HG03045 (cell line): ENCODE measurements around the gene SOX18.
"Not testable (repeated sequence)": the region's sequence is repeated elsewhere in the genome, so short reads cannot be mapped to it uniquely, and the experiment has no call there.

Experiments used
- ATAC-seq: cut with Tn5 transposase; IDR thresholded peaks from one replicate; pipeline ENCODE4 v1.9.1; 2021; ENCODE audit warnings: mild to moderate bottlenecking, moderate library complexity; ENCODE audit not compliant: unreplicated experiment

SOX18 gene

GRCh38 chr20:64049060-64049877, at the start of gene SOX18:
Gene SOX18, minus strand, starts transcription at chr20:64049639. Its CDS starts 123 bp downstream, at chr20:64049516.
- ATAC-seq = no peak

- ATAC-seq = no peak
Measured at GRCh38 chr20:64098471-64099013, 49.1 kb upstream of the SOX18 start.

GRCh38 chr20:64096535-64096934, 47.1 kb upstream of the SOX18 start:
- no peak for ATAC-seq

GRCh38 chr20:64095927-64096326, 46.5 kb upstream of the SOX18 start:
- ATAC-seq = no peak

- no peak for ATAC-seq
Measured at GRCh38 chr20:64095455-64095854, 46.0 kb upstream of the SOX18 start.

- no peak for ATAC-seq
Measured at GRCh38 chr20:64093013-64093503, 43.6 kb upstream of the SOX18 start.

- ATAC-seq = no peak
Measured at GRCh38 chr20:64092258-64093012, 43.0 kb upstream of the SOX18 start.

- no peak for ATAC-seq
Measured at GRCh38 chr20:64091770-64092169, 42.3 kb upstream of the SOX18 start.

- no peak for ATAC-seq
Measured at GRCh38 chr20:64091340-64091739, 41.9 kb upstream of the SOX18 start.

GRCh38 chr20:64090165-64090564, 40.7 kb upstream of the SOX18 start:
- ATAC-seq = no peak

- ATAC-seq = not testable (repeated sequence)
Measured at GRCh38 chr20:64088586-64088985, 39.1 kb upstream of the SOX18 start.

GRCh38 chr20:64087226-64087825, 37.9 kb upstream of the SOX18 start:
- ATAC-seq = not testable (repeated sequence)

- no peak for ATAC-seq
Measured at GRCh38 chr20:64086801-64087200, 37.4 kb upstream of the SOX18 start.

GRCh38 chr20:64084685-64085152, 35.3 kb upstream of the SOX18 start:
- no peak for ATAC-seq

GRCh38 chr20:64083804-64084684, 34.6 kb upstream of the SOX18 start, which contains the start of gene LKAAEAR1:
Gene LKAAEAR1, minus strand, starts transcription at chr20:64084398. Its CDS starts 179 bp downstream, at chr20:64084219.
- ATAC-seq = no peak

GRCh38 chr20:64083378-64083803, 34.0 kb upstream of the SOX18 start:
- no peak for ATAC-seq

- no peak for ATAC-seq
Measured at GRCh38 chr20:64082820-64083377, 33.5 kb upstream of the SOX18 start.

GRCh38 chr20:64082126-64082731, 32.8 kb upstream of the SOX18 start:
- no peak for ATAC-seq

GRCh38 chr20:64081624-64081964, 32.2 kb upstream of the SOX18 start:
- ATAC-seq = no peak
